ENCODE results near the gene RELN.

The RELN gene

DNA sequence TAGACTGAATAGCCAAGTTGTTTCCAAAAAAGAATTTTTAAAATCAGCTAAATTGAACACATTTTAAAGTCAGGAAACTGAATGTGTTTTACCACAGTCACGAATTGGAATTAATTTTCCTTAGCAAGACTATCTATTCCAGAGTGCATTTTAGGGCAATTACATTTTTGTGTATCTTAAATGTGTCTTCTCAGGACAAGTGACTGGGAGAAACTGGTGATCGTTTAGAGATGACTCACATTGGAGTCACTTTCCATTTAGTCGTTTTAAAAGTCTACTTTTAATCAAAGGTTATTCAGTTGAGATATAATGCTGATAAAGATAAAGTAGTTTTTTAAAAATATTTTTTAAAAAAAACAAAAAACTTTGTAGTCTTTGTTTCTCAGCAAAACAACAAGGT lies 351.7 kb downstream of the RELN start:
- TF ChIP-seq SIN3A (IDR thresholded peaks at IDR 0.05; ENCODE audit: borderline replicate concordance, insufficient read depth, low read length), result no peak

DNA sequence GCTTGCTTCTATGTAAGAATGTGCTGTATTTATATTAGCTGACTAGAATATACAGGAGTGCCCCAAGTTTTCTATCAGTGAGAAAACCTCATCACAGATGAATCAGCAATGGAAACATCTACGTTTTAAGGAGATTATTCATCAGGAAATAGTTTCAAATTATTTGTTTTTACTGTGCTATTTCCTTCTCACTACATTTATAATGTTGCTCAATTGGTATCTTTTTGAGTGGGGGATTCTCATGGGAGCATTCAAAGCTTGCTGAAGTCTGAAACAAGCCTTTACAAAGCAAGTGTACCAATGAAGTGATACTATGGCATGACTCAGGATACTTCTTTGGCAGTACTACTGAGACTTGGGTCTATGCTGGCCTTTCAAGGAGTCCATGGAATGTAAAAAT lies 352.4 kb downstream of the RELN start:
- no peak for TF ChIP-seq FOXP2 (optimal IDR thresholded peaks at IDR 0.05; ENCODE audit: borderline replicate concordance, extremely low read depth, extremely low read length, insufficient read depth)
- TF ChIP-seq SIN3A (IDR thresholded peaks at IDR 0.05; ENCODE audit: borderline replicate concordance, insufficient read depth, low read length), result no peak
- TF ChIP-seq, protein P1, sequence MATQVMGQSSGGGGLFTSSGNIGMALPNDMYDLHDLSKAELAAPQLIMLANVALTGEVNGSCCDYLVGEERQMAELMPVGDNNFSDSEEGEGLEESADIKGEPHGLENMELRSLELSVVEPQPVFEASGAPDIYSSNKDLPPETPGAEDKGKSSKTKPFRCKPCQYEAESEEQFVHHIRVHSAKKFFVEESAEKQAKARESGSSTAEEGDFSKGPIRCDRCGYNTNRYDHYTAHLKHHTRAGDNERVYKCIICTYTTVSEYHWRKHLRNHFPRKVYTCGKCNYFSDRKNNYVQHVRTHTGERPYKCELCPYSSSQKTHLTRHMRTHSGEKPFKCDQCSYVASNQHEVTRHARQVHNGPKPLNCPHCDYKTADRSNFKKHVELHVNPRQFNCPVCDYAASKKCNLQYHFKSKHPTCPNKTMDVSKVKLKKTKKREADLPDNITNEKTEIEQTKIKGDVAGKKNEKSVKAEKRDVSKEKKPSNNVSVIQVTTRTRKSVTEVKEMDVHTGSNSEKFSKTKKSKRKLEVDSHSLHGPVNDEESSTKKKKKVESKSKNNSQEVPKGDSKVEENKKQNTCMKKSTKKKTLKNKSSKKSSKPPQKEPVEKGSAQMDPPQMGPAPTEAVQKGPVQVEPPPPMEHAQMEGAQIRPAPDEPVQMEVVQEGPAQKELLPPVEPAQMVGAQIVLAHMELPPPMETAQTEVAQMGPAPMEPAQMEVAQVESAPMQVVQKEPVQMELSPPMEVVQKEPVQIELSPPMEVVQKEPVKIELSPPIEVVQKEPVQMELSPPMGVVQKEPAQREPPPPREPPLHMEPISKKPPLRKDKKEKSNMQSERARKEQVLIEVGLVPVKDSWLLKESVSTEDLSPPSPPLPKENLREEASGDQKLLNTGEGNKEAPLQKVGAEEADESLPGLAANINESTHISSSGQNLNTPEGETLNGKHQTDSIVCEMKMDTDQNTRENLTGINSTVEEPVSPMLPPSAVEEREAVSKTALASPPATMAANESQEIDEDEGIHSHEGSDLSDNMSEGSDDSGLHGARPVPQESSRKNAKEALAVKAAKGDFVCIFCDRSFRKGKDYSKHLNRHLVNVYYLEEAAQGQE (IDR thresholded peaks at IDR 0.05; ENCODE audit: insufficient read depth in 1 of 2, low read depth in 2 of 2, low read length in 2 of 2), result no peak
- no peak for TF ChIP-seq TAF1 (IDR thresholded peaks at IDR 0.05; ENCODE audit: borderline replicate concordance, insufficient read depth, low read length)
- no peak for TF ChIP-seq POLR2AphosphoS5 (IDR thresholded peaks at IDR 0.05; ENCODE audit: low read depth, low read length)

- no peak for TF ChIP-seq TAF1 (IDR thresholded peaks at IDR 0.05; ENCODE audit: borderline replicate concordance, insufficient read depth, low read length)
- TF ChIP-seq FOXP2 (optimal IDR thresholded peaks at IDR 0.05; ENCODE audit: borderline replicate concordance, extremely low read depth, extremely low read length, insufficient read depth), result no peak
- TF ChIP-seq, protein P1 (IDR thresholded peaks at IDR 0.05; ENCODE audit: insufficient read depth in 1 of 2, low read depth in 2 of 2, low read length in 2 of 2), result peak; percentile 83 to 95
- TF ChIP-seq POLR2AphosphoS5 (IDR thresholded peaks at IDR 0.05; ENCODE audit: low read depth, low read length), result no peak
Measured at GRCh38 chr7:103636153-103636552, 353.3 kb downstream of the RELN start.

DNA sequence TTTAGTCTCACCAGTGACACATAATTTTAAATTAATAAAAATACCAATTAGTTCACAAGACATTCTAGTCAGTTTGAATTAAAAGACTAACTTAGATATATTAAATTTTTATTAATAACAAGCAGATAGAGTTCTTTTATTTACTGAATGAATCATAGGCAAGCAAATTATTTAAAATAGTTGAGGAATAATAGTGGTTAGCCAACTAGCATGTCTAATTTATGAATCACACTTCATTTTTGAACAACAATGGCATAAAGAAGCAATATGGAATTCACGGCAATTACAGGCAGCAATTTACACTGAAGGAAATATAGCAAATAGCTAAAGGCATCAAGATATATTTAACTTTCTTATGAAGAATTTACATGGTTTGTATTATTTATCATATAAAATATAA lies 356.5 kb downstream of the RELN start:
- TF ChIP-seq, protein P1 (IDR thresholded peaks at IDR 0.05; ENCODE audit: insufficient read depth in 1 of 2, low read depth in 2 of 2, low read length in 2 of 2), result no peak

DNA sequence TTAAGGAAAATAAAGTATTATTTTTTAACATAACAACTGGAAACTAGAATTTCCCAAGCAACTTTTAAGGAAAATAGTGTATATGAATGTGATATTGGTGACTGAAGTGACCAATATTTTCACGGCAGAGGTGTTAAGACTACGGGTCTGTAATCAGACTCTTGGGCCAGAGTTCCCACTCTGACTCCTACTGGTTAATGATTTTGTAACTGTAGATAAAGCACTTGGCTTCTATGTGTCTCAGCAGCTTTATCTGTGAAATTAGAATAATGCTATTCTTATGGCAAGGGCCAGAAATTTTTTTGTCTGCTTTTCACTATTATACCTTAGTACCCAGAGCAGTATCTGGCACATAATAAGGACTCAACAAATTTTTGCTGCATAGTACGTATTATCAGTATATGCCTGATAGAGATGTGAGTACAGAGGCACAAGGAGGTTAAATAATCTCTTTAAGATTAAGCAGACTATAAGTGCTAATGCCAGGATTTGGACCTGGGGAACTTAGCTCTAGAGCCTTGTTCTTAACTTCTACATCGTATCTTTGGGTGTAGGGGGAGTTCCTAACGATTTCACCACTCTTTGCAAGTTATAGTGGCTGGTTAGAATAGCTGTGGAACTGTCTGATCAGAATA lies 357.3 kb downstream of the RELN start:
- TF ChIP-seq FOXP2 (optimal IDR thresholded peaks at IDR 0.05; ENCODE audit: borderline replicate concordance, extremely low read depth, extremely low read length, insufficient read depth), result no peak

GRCh38 chr7:103630318-103630717 lies 359.1 kb downstream of the RELN start:
- TF ChIP-seq FOXP2 (optimal IDR thresholded peaks at IDR 0.05; ENCODE audit: borderline replicate concordance, extremely low read depth, extremely low read length, insufficient read depth) (no peak), POLR2AphosphoS5 (IDR thresholded peaks at IDR 0.05; ENCODE audit: low read depth, low read length) (no peak), SIN3A (IDR thresholded peaks at IDR 0.05; ENCODE audit: borderline replicate concordance, insufficient read depth, low read length) (no peak), TAF1 (IDR thresholded peaks at IDR 0.05; ENCODE audit: borderline replicate concordance, insufficient read depth, low read length) (no peak)
- TF ChIP-seq, protein P1 (IDR thresholded peaks at IDR 0.05; ENCODE audit: insufficient read depth in 1 of 2, low read depth in 2 of 2, low read length in 2 of 2), result no peak

Data from PFSK-1 (cell line).